GM23338 (cell line): ENCODE measurements around the gene SLC16A13. TPM values are rescaled to one million over a fixed set of nuclear protein-coding genes. Genes with fewer than 3 reads are reported as not detected.

Experiments
- ATAC-seq: fragments of 200-7000 bp; cut with Tn5 transposase; 3 replicates; pipeline ENCODE4 v1.9.1; 2020
- DNase-seq: peaks from one replicate; pipeline ENCODE4 v3.0.0-alpha.2; 2015; ENCODE audit warnings: low spot score
- H2AFZ ChIP-seq: fragments of 200-600 bp; sonication (generic); 2 replicates; pipeline ENCODE4 v1.8.0; 2016; ENCODE audit warnings: antibody characterized with exemption, mild to moderate bottlenecking, moderate library complexity
- H3F3A ChIP-seq: fragments of 200-600 bp; sonication (generic); replicated peaks from 2 replicates; pipeline ENCODE4 v1.8.0; 2017; ENCODE audit warnings: antibody characterized with exemption, mixed run types, low read depth
- H3K27ac ChIP-seq: fragments of 200-600 bp; sonication (generic); 2 replicates; pipeline ENCODE4 v1.6.1; 2016; ENCODE audit warnings: low read depth
- H3K27me3 ChIP-seq: fragments of 200-600 bp; sonication (generic); 2 replicates; pipeline ENCODE4 v1.8.0; 2016; ENCODE audit warnings: mild to moderate bottlenecking, mixed run types, moderate library complexity; ENCODE audit not compliant: insufficient read depth
- H3K36me3 ChIP-seq: fragments of 200-600 bp; sonication (generic); 2 replicates; pipeline ENCODE4 v1.8.0; 2016; ENCODE audit warnings: mild to moderate bottlenecking; ENCODE audit not compliant: insufficient read depth
- H3K4me1 ChIP-seq: fragments of 200-600 bp; sonication (generic); 2 replicates; pipeline ENCODE4 v1.8.0; 2016; ENCODE audit warnings: mild to moderate bottlenecking, moderate library complexity; ENCODE audit not compliant: insufficient read depth
- H3K4me2 ChIP-seq: fragments of 200-600 bp; sonication (generic); 2 replicates; pipeline ENCODE4 v1.7.1; 2017; ENCODE audit warnings: mixed run types
- H3K4me3 ChIP-seq: fragments of 200-600 bp; sonication (generic); 2 replicates; pipeline ENCODE4 v1.6.1; 2016; ENCODE audit warnings: mixed run types
- H3K79me2 ChIP-seq: fragments of 200-600 bp; sonication (generic); replicated peaks from 2 replicates; pipeline ENCODE4 v1.8.0; 2017; ENCODE audit warnings: mild to moderate bottlenecking; ENCODE audit not compliant: insufficient read depth
- H3K9me2 ChIP-seq: fragments of 200-600 bp; sonication (generic); 2 replicates; pipeline ENCODE4 v1.8.0; 2017; ENCODE audit not compliant: insufficient read depth
- H4K20me1 ChIP-seq: fragments of 200-600 bp; sonication (generic); replicated peaks from 2 replicates; pipeline ENCODE4 v1.8.0; 2017; ENCODE audit warnings: mild to moderate bottlenecking; ENCODE audit not compliant: insufficient read depth
- H3K27ac Mint-ChIP-seq: 2 replicates; pipeline ENCODE4 v1.8.0; 2020; ENCODE audit warnings: inconsistent platforms, mild to moderate bottlenecking, moderate library complexity, mixed read lengths
- H3K27me3 Mint-ChIP-seq: 3 replicates; pipeline ENCODE4 v1.8.0; 2022; ENCODE audit warnings: low read depth, mild to moderate bottlenecking, moderate library complexity, mixed read lengths, inconsistent platforms; ENCODE audit not compliant: insufficient read depth, poor library complexity
- H3K36me3 Mint-ChIP-seq: 3 replicates; pipeline ENCODE4 v1.8.0; 2021; ENCODE audit warnings: low read depth, mild to moderate bottlenecking, inconsistent platforms, moderate library complexity, mixed read lengths
- H3K4me1 Mint-ChIP-seq: 3 replicates; pipeline ENCODE4 v1.8.0; 2020; ENCODE audit warnings: mild to moderate bottlenecking, inconsistent platforms, mixed read lengths
- H3K4me3 Mint-ChIP-seq: 3 replicates; pipeline ENCODE4 v1.8.0; 2021; ENCODE audit warnings: moderate library complexity, mild to moderate bottlenecking, inconsistent platforms, mixed read lengths
- H3K9me3 Mint-ChIP-seq: 3 replicates; pipeline ENCODE4 v1.8.0; 2020; ENCODE audit warnings: moderate library complexity, mild to moderate bottlenecking, inconsistent platforms, mixed read lengths
- CREB1 ChIP-seq: fragments of 250-450 bp; sonication (Bioruptor Pico); IDR thresholded peaks from 2 replicates; pipeline ENCODE4 v1.5.0; 2020; ENCODE audit warnings: low read depth, mild to moderate bottlenecking, moderate library complexity
- CTCF ChIP-seq, 2 experiments: fragments of 200-600 bp in 1 of 2; sonication (generic) in 1 of 2; conservative IDR thresholded peaks; 2 replicates each; pipeline versions ENCODE4 v1.5.1 to v1.6.1; 2016 to 2017; ENCODE audit warnings: antibody characterized with exemption in 2 of 2, low read depth in 2 of 2, mild to moderate bottlenecking in 2 of 2, moderate library complexity in 1 of 2
- ETS1 ChIP-seq: IDR thresholded peaks from 2 replicates; pipeline ENCODE4 v1.6.1; 2016; ENCODE audit warnings: antibody characterized with exemption
- EZH2 ChIP-seq: fragments of 200-600 bp; sonication (generic); IDR thresholded peaks from one replicate; pipeline ENCODE4 v1.8.0; 2017; ENCODE audit warnings: antibody characterized with exemption, mild to moderate bottlenecking, low read depth; ENCODE audit not compliant: unreplicated experiment
- EZH2phosphoT487 ChIP-seq: fragments of 200-600 bp; sonication (generic); IDR thresholded peaks from one replicate; pipeline ENCODE4 v1.8.1; 2018; ENCODE audit warnings: antibody characterized with exemption; ENCODE audit not compliant: unreplicated experiment
- JUNB ChIP-seq: IDR thresholded peaks from one replicate; pipeline ENCODE4 v1.6.1; 2016; ENCODE audit warnings: antibody characterized with exemption; ENCODE audit not compliant: unreplicated experiment
- NANOG ChIP-seq: IDR thresholded peaks from 2 replicates; pipeline ENCODE4 v1.6.1; 2016; ENCODE audit warnings: antibody characterized with exemption, borderline replicate concordance
- POLR2AphosphoS5 ChIP-seq: IDR thresholded peaks from 2 replicates; pipeline ENCODE4 v1.6.1; 2016; ENCODE audit warnings: antibody characterized with exemption, low read depth
- STAT1 ChIP-seq: IDR thresholded peaks from one replicate; pipeline ENCODE4 v1.6.1; 2016; ENCODE audit warnings: antibody characterized with exemption; ENCODE audit not compliant: unreplicated experiment
- ZNF114 ChIP-seq: fragments of 250-450 bp; sonication (Bioruptor Pico); IDR thresholded peaks from 2 replicates; pipeline ENCODE4 v1.5.0; 2020; ENCODE audit warnings: mild to moderate bottlenecking, moderate library complexity
- ZNF331 ChIP-seq: fragments of 250-450 bp; sonication (Bioruptor Pico); IDR thresholded peaks from 2 replicates; pipeline ENCODE4 v1.5.0; 2020; ENCODE audit warnings: low read depth, mild to moderate bottlenecking, moderate library complexity
- ZNF462 ChIP-seq: fragments of 250-450 bp; sonication (Bioruptor Pico); IDR thresholded peaks from 2 replicates; pipeline ENCODE4 v1.5.0; 2020; ENCODE audit warnings: mild to moderate bottlenecking, moderate library complexity
- polyA plus RNA-seq: library from polyadenylated mRNA; unstranded; fragments of >200 nt; fragmentation: Nextera tagmentation; extraction: Ambion mirVana; gene quantifications from 2 replicates; pipeline ENCODE4 v1.2.1, GENCODE V29; 2016
- total RNA-seq: library from RNA; depleted of rRNA; stranded (reverse); fragments of >200 nt; shearing (Covaris generic); gene quantifications from 2 replicates; pipeline ENCODE4 v1.2.3, GENCODE V29; 2014
- TF ChIP-seq, protein P1 (sequence below): IDR thresholded peaks from one replicate; pipeline ENCODE4 v1.6.1; 2018; ENCODE audit warnings: antibody characterized with exemption; ENCODE audit not compliant: unreplicated experiment

Gene SLC16A13
- total and polyA plus RNA-seq, 2 experiments from 2014 or later = 2.2 to 4.7 TPM

GRCh38 chr17:7078711-7079110, 42.9 kb downstream of the SLC16A13 start:
- no peak overlapping the region for H3K4me2 ChIP-seq
- no peak for ATAC-seq
- no peak overlapping the region for H3K27ac ChIP-seq
- no peaks in the 10 kb centered on the region for H3K79me2 ChIP-seq
- DNase-seq = no peak
- H3K4me1 ChIP-seq = no peaks in the 10 kb centered on the region
- no peaks in the 10 kb centered on the region for H3F3A ChIP-seq
- H3K27ac Mint-ChIP-seq = no peak overlapping the region
- H3K27me3 ChIP-seq = no peaks in the 10 kb centered on the region
- no peak overlapping the region for H2AFZ ChIP-seq
- H3K36me3 Mint-ChIP-seq = no peaks in the 10 kb centered on the region; the same call in 2 of the 3 replicates
- no peaks in the 10 kb centered on the region for H3K9me2 ChIP-seq
- no peaks in the 10 kb centered on the region; the same call in 2 of the 3 replicates for H3K4me1 Mint-ChIP-seq
- peaks cover 12% of the 10 kb centered on the region for H3K27me3 Mint-ChIP-seq
- H3K36me3 ChIP-seq = no peaks in the 10 kb centered on the region
- TF ChIP-seq POLR2AphosphoS5 (no peak), EZH2 (no peak), ZNF462 (no peak), CREB1 (CRISPR knock-in tag) (no peak), STAT1 (no peak), ZNF331 (no peak), JUNB (no peak), ETS1 (no peak), EZH2phosphoT487 (no peak), CTCF (conservative IDR thresholded peaks at IDR 0.05; ENCODE audit: low read depth in 2 of 2) (no peak), NANOG (no peak), ZNF114 (CRISPR knock-in tag) (no peak)
- TF ChIP-seq, protein P1, sequence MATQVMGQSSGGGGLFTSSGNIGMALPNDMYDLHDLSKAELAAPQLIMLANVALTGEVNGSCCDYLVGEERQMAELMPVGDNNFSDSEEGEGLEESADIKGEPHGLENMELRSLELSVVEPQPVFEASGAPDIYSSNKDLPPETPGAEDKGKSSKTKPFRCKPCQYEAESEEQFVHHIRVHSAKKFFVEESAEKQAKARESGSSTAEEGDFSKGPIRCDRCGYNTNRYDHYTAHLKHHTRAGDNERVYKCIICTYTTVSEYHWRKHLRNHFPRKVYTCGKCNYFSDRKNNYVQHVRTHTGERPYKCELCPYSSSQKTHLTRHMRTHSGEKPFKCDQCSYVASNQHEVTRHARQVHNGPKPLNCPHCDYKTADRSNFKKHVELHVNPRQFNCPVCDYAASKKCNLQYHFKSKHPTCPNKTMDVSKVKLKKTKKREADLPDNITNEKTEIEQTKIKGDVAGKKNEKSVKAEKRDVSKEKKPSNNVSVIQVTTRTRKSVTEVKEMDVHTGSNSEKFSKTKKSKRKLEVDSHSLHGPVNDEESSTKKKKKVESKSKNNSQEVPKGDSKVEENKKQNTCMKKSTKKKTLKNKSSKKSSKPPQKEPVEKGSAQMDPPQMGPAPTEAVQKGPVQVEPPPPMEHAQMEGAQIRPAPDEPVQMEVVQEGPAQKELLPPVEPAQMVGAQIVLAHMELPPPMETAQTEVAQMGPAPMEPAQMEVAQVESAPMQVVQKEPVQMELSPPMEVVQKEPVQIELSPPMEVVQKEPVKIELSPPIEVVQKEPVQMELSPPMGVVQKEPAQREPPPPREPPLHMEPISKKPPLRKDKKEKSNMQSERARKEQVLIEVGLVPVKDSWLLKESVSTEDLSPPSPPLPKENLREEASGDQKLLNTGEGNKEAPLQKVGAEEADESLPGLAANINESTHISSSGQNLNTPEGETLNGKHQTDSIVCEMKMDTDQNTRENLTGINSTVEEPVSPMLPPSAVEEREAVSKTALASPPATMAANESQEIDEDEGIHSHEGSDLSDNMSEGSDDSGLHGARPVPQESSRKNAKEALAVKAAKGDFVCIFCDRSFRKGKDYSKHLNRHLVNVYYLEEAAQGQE = no peak
- peaks cover 2% of the 10 kb centered on the region; the same call in 2 of the 3 replicates for H3K9me3 Mint-ChIP-seq
- H4K20me1 ChIP-seq = no peaks in the 10 kb centered on the region
- H3K4me3 Mint-ChIP-seq = no peak overlapping the region; the same call in 2 of the 3 replicates
- no peak overlapping the region for H3K4me3 ChIP-seq
